Testis (tissue), 2 donors: Measurements from ENCODE around the gene HSPG2.

ENCODE experiments used
- POLR2A ChIP-seq: fragments of 450-650 bp; IDR thresholded peaks from one replicate; pipeline ENCODE4 v1.6.1; 2017; ENCODE audit warnings: antibody characterized with exemption, mild to moderate bottlenecking, moderate library complexity
- TF ChIP-seq, protein P1 (sequence below), 3 experiments: fragments of 450-650 bp in 2 of 3; fragments of 200-600 bp in 1 of 3; sonication (generic) in 1 of 3; IDR thresholded peaks; one replicate each; pipeline ENCODE4 v1.5.1; 2016 to 2019; ENCODE audit warnings: antibody characterized with exemption in 3 of 3, mild to moderate bottlenecking in 2 of 3, moderate library complexity in 1 of 3

DNA sequence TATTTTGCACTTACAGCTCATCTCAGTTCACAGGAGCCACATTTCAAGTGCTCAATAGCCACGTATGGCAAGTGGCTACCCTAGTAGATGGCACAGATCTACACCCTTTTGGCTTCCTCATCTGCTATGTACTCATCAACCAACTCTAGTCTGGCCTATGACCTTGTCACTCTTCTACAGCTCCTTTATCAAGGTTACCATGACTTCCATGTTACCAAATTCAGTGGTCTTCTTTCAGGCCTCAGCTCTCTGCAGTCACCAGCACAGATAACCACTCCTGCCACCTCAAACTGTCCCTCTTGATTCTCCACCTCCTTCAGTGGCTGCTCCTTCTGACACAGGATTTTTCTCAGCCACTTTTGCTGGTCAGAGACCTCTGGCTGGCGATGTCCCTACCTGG, 142.5 kb downstream of the HSPG2 start:
- TF ChIP-seq POLR2A = no peak
- TF ChIP-seq, protein P1, sequence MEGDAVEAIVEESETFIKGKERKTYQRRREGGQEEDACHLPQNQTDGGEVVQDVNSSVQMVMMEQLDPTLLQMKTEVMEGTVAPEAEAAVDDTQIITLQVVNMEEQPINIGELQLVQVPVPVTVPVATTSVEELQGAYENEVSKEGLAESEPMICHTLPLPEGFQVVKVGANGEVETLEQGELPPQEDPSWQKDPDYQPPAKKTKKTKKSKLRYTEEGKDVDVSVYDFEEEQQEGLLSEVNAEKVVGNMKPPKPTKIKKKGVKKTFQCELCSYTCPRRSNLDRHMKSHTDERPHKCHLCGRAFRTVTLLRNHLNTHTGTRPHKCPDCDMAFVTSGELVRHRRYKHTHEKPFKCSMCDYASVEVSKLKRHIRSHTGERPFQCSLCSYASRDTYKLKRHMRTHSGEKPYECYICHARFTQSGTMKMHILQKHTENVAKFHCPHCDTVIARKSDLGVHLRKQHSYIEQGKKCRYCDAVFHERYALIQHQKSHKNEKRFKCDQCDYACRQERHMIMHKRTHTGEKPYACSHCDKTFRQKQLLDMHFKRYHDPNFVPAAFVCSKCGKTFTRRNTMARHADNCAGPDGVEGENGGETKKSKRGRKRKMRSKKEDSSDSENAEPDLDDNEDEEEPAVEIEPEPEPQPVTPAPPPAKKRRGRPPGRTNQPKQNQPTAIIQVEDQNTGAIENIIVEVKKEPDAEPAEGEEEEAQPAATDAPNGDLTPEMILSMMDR (IDR thresholded peaks at IDR 0.05) = no peak
